Suprapubic skin (tissue), 3 donors: ENCODE results near the gene DDX47.

Experiments used
- CTCF ChIP-seq, 2 donors: fragments of 200-600 bp in 1 of 2; fragments of 450-650 bp in 1 of 2; sonication (generic) in 1 of 2; IDR thresholded peaks; one replicate each; pipeline ENCODE4 v1.5.1; 2016 to 2019; ENCODE audit warnings: antibody characterized with exemption in 2 of 2, mild to moderate bottlenecking in 1 of 2, moderate library complexity in 1 of 2
- POLR2A ChIP-seq, 2 donors: fragments of 450-650 bp; IDR thresholded peaks; one replicate each; pipeline ENCODE4 v1.6.1; 2017; ENCODE audit warnings: antibody characterized with exemption in 2 of 2, mild to moderate bottlenecking in 2 of 2, moderate library complexity in 2 of 2

GRCh38 chr12:12811343-12811742 lies 1.8 kb upstream of the DDX47 start:
- TF ChIP-seq POLR2A (IDR thresholded peaks at IDR 0.05) (no peak), CTCF (IDR thresholded peaks at IDR 0.05) (no peak)
